Left lung (tissue), 10 donors: ENCODE measurements around the gene PIGS. TPM values are rescaled to one million over a fixed set of nuclear protein-coding genes. Genes with fewer than 3 reads are reported as not detected.
A peak's percentile ranks its signal among the peaks of the same experiment; 100 is the strongest.

Experiments used
- ATAC-seq: fragments of 200-7000 bp; cut with Tn5 transposase; one replicate; pipeline ENCODE4 v1.9.1; 2020; ENCODE audit warnings: moderate library complexity
- DNase-seq, 4 donors: peaks; one replicate each; pipeline ENCODE4 v3.0.0-alpha.2; 2013 to 2020
- H3K27ac ChIP-seq, 2 donors: fragments of 200-600 bp; sonication (generic) in 1 of 2; one replicate each; pipeline versions ENCODE4 v1.5.0 to v1.8.0; 2020 to 2021
- H3K27me3 ChIP-seq, 2 donors: fragments of 200-600 bp; sonication (generic) in 1 of 2; one replicate each; pipeline versions ENCODE4 v1.5.0 to v1.8.0; 2020 to 2021
- H3K36me3 ChIP-seq, 2 donors: fragments of 200-600 bp; sonication (generic) in 1 of 2; one replicate each; pipeline versions ENCODE4 v1.5.0 to v1.8.0; 2020 to 2021
- H3K4me1 ChIP-seq, 2 donors: fragments of 200-600 bp; one replicate each; pipeline ENCODE4 v1.8.0; 2021
- H3K4me3 ChIP-seq, 2 donors: fragments of 200-600 bp; sonication (generic) in 1 of 2; one replicate each; pipeline versions ENCODE4 v1.5.0 to v1.8.0; 2020 to 2021; ENCODE audit warnings: mild to moderate bottlenecking in 1 of 2
- H3K9me3 ChIP-seq, 2 donors: fragments of 200-600 bp; sonication (generic) in 1 of 2; one replicate each; pipeline versions ENCODE4 v1.5.0 to v1.8.0; 2020 to 2021
- CTCF ChIP-seq, 2 donors: fragments of 200-600 bp; sonication (generic) in 1 of 2; IDR thresholded peaks; one replicate each; pipeline versions ENCODE4 v1.5.0 to v1.8.0; 2021; ENCODE audit warnings: antibody characterized with exemption in 2 of 2
- intact Hi-C, 2 donors: fragments of 100-400 bp; cut with DNase I; formaldehyde crosslinking; loops; one replicate each; pipeline versions ENCODE4 v1.11.2 to v1.14.2; 2022
- polyA plus RNA-seq, 6 donors: library from polyadenylated mRNA; unstranded; fragments of 120-200 nt; gene quantifications; one replicate each; pipeline ENCODE4 v1.2.1, GENCODE V29; 2013; ENCODE audit not compliant: insufficient read length in 6 of 6
- total RNA-seq, 2 donors: library from RNA; stranded (reverse); fragmentation: NEBNext Ultra II Directional; extraction: Animal tissue kit (Norgen Biotek cat#: 25700); gene quantifications; one replicate each; pipeline ENCODE4 v1.2.1, GENCODE V29; 2021
- donor health status: DM: no; HTN: yes; CAD: no.
- donor health status: DM: no; HTN: no; CAD: no.

The PIGS gene
- total and polyA plus RNA-seq, 8 donors = 57.9 to 66.6 (median 63.1) TPM

DNA sequence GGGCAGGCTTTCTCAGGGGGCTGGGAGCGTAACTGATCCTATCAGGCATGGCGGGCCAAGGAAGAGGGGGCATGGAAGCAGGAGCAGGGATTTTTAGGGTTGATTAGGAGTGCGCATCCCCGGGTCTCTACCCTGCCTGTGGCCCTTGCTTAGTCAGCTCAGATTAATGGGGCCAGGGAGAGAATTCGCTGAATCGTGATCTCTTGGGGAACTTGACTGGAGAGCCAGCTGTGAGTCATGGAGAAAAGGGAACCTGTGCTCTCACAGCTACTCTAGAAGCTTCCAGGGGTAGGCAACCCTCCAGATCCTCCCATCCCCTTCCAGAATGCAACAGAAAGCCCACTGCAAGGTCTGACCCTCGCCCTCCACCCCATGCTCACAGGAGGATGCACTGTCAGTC is 61.5 kb downstream of the PIGS start:
- Histone ChIP-seq H3K9me3 (no peaks in the 10 kb centered on the region), H3K4me3 (no peak overlapping the region), H3K4me1 (no peaks in the 10 kb centered on the region), H3K36me3 (no peaks in the 10 kb centered on the region), H3K27me3 (peaks cover 0 to 78% of the 10 kb centered on the region in 2 donors), H3K27ac (no peak overlapping the region)
- no peak for DNase-seq
- no peak for TF ChIP-seq CTCF (IDR thresholded peaks at IDR 0.05)
- intact Hi-C loops = no loop called here
- peak; percentile 60 for ATAC-seq

DNA sequence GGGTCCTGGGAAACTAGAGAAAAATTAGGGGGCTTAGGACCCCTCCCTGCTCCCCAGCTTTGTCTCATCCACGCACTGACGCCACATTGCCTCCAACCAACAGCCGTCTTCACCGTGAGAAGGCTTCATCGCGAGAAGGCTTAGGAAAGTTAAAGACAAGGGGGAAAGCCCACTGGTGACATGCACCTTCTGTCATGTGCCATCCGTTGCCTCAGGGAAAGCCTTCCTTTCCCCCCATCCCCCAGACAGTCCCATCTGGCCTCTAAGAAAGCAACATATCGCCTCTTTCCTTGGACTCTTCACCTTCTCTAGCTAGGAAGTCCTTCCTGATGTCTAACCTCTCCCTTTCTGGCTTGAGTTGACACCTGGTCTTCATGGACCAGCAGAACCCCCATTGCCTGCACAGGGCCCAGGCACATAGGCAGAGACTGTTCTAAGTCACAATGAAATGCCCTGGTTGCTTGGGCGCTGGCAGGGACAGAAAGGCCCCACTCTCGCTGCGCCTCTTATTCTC is 63.1 kb downstream of the PIGS start:
- Histone ChIP-seq H3K27me3 (peaks cover 0 to 63% of the 10 kb centered on the region in 2 donors), H3K36me3 (no peaks in the 10 kb centered on the region), H3K27ac (no peak overlapping the region), H3K4me3 (no peak overlapping the region), H3K9me3 (no peaks in the 10 kb centered on the region), H3K4me1 (no peaks in the 10 kb centered on the region)
- TF ChIP-seq CTCF (IDR thresholded peaks at IDR 0.05) = no peak
- DNase-seq (no peak), ATAC-seq (no peak)
- intact Hi-C loops = no loop called here

- no peak for DNase-seq
Observed at GRCh38 chr17:28507567-28508203, 63.6 kb downstream of the PIGS start.

DNA sequence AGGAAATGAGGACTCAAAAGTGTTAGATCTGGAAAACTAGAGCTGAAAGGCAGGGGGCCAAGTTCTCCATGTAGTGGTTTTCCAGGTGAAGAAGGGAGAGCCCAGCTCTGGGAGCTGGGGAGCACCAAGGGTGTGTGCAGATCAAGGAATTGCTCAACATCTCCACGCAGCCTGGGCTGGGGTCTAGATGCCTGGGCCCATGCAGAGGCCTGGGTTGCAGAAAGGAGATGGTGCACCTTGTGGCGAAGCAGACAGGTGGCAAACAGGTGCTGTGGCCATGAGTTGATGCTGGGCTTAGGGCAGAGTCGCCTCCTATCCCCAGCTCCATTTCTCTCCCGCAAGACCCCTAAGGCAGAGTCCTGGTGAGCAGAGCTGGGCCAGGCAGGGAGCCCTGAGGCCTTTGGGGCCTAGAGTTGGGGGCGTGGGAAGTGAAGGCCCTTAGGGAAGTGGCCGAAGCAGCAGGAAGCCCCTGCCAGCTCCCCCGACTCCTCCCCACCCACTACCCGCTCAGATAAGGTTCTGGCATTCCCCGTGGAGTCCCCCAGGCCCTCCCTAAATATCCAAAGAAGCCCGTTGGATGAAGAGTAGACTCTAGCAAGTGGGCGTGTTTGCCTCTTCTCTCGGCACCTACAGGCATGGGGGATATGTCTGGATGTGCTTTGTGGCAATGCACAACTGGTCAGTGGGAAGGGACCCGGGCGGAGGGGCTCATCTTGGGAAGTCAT is 64.4 kb downstream of the PIGS start:
- Histone ChIP-seq H3K36me3 (no peaks in the 10 kb centered on the region), H3K4me3 (no peak overlapping the region), H3K27me3 (peaks cover 0 to 56% of the 10 kb centered on the region in 2 donors), H3K9me3 (no peaks in the 10 kb centered on the region), H3K27ac (no peak overlapping the region), H3K4me1 (no peaks in the 10 kb centered on the region)
- DNase-seq (no peak), ATAC-seq (no peak)
- intact Hi-C loops = no loop called here
- TF ChIP-seq CTCF (IDR thresholded peaks at IDR 0.05) = no peak

More at GRCh38 chr17:28507567-28508203, 63.6 kb downstream of the PIGS start:
- peak; percentile 52 for ATAC-seq
- intact Hi-C loops = no loop called here
- no peak for TF ChIP-seq CTCF (IDR thresholded peaks at IDR 0.05)
- H3K36me3 ChIP-seq = no peaks in the 10 kb centered on the region
- peaks cover 0 to 63% of the 10 kb centered on the region in 2 donors for H3K27me3 ChIP-seq
- H3K9me3 ChIP-seq = no peaks in the 10 kb centered on the region
- H3K4me1 ChIP-seq = no peaks in the 10 kb centered on the region
- no peak overlapping the region for H3K4me3 ChIP-seq
- H3K27ac ChIP-seq = no peak overlapping the region

GRCh38 chr17:28505986-28506665 is 65.2 kb downstream of the PIGS start, which contains the start of gene FOXN1:
Gene FOXN1 (plus strand): TSS chr17:28506348. CDS start chr17:28523970, 17,622 bp downstream.
- Histone ChIP-seq H3K27me3 (peaks cover 0 to 50% of the 10 kb centered on the region in 2 donors), H3K36me3 (no peaks in the 10 kb centered on the region), H3K27ac (no peak within 1 kb of the TSS), H3K4me3 (no peak within 1 kb of the TSS), H3K4me1 (no peaks in the 10 kb centered on the region), H3K9me3 (no peaks in the 10 kb centered on the region)
- ATAC-seq = no peak
- TF ChIP-seq CTCF (IDR thresholded peaks at IDR 0.05) = no peak
- intact Hi-C loops = no loop called here
- DNase-seq = no peak
